ENCODE measurements around the gene MEGF6.

DNA sequence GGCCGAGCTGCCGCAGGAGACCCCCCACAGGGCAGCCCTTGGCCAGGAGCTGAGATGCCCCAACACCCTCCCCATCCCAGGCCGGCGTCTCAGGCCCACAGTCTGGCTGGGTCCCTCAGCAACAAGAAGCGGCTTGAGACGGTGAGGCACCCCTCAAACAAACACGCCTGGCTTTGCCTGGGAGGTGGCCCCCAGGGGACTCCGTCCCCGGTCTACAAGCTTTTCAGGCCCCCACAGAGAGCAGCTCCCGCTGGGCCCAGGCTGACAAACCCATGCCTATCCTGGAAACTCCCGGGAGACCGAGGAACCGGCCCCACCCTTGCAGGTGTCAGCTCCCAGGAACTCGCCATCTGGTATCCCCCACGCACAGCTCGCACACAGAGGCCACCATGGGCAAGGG, 89.9 kb downstream of the MEGF6 start:
- TF ChIP-seq, protein P1, sequence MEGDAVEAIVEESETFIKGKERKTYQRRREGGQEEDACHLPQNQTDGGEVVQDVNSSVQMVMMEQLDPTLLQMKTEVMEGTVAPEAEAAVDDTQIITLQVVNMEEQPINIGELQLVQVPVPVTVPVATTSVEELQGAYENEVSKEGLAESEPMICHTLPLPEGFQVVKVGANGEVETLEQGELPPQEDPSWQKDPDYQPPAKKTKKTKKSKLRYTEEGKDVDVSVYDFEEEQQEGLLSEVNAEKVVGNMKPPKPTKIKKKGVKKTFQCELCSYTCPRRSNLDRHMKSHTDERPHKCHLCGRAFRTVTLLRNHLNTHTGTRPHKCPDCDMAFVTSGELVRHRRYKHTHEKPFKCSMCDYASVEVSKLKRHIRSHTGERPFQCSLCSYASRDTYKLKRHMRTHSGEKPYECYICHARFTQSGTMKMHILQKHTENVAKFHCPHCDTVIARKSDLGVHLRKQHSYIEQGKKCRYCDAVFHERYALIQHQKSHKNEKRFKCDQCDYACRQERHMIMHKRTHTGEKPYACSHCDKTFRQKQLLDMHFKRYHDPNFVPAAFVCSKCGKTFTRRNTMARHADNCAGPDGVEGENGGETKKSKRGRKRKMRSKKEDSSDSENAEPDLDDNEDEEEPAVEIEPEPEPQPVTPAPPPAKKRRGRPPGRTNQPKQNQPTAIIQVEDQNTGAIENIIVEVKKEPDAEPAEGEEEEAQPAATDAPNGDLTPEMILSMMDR (IDR thresholded peaks at IDR 0.05): no peak
- no peak for TF ChIP-seq POLR2A (IDR thresholded peaks at IDR 0.05)

Measured in adrenal gland (tissue), 5 donors.